Endothelial cell of umbilical vein (primary cell): ENCODE measurements around the gene TMCC3. TPM values are rescaled to one million over a fixed set of nuclear protein-coding genes. Genes with fewer than 3 reads are reported as not detected.

Experiments used
- BruUV-seq: library from RNA; stranded (reverse); fragments of 400-500 nt; replicated peaks from 2 replicates; lab custom pipeline; 2021; lab: Mats Ljungman, UMichigan
- CTCF ChIA-PET: fragments of 300-600, 350-600 bp; sonication (Branson Sonifier 250); formaldehyde crosslinking; loops from one replicate; lab custom pipeline; 2021; ENCODE audit warnings: antibody characterized with exemption, inconsistent platforms; lab: Charles Lee
- POLR2A ChIA-PET: fragments of 300-600, 350-600 bp; sonication (Branson Sonifier 250); formaldehyde crosslinking; loops from one replicate; lab custom pipeline; 2021; ENCODE audit warnings: antibody characterized with exemption, inconsistent platforms; lab: Charles Lee
- DNase-seq: peaks from one replicate; pipeline ENCODE4 v3.0.0-alpha.2; 2011; ENCODE audit warnings: low read depth, low spot score
- FAIRE-seq: peaks from 2 replicates; lab custom pipeline; 2011; peaks lifted over from hg19 to GRCh38; lab: Jason Lieb, UNC
- H2AFZ ChIP-seq: 2 replicates; pipeline ENCODE4 v1.6.0; 2012; ENCODE audit warnings: low read depth, low read length, control low read depth, inconsistent platforms
- H3K27ac ChIP-seq: 2 replicates; pipeline ENCODE4 v1.5.1; 2011; ENCODE audit warnings: low read depth, mild to moderate bottlenecking, control low read depth, low read length, moderate library complexity; ENCODE audit not compliant: insufficient read depth
- H3K27me3 ChIP-seq, 2 experiments: 2 replicates each; pipeline versions ENCODE4 v1.6.0 to v1.6.1; 2011; ENCODE audit warnings: low read length in 2 of 2, mixed read lengths in 1 of 2; ENCODE audit not compliant: control insufficient read depth in 2 of 2, insufficient read depth in 2 of 2
- H3K36me3 ChIP-seq, 2 experiments: 2 replicates in 1 of 2; 3 replicates in 1 of 2; pipeline ENCODE4 v1.5.1; 2011; ENCODE audit warnings: low read length in 2 of 2, mild to moderate bottlenecking in 1 of 2, moderate library complexity in 1 of 2; ENCODE audit not compliant: control insufficient read depth in 2 of 2, insufficient read depth in 2 of 2; ENCODE audit errors: extremely low read depth in 1 of 2
- H3K4me1 ChIP-seq: 3 replicates; pipeline ENCODE4 v1.5.1; 2011; ENCODE audit warnings: mild to moderate bottlenecking, low read length; ENCODE audit not compliant: control insufficient read depth, insufficient read depth; ENCODE audit errors: extremely low read depth
- H3K4me2 ChIP-seq: 2 replicates; pipeline ENCODE4 v1.6.1; 2011; ENCODE audit warnings: low read length, control low read depth, mixed read lengths; ENCODE audit not compliant: insufficient read depth
- H3K4me3 ChIP-seq, 3 experiments: fragments of 200-600 bp in 1 of 3; sonication (generic), shearing (Covaris generic) in 1 of 3; replicated peaks in 1 of 3; 2 replicates each; pipeline ENCODE4 v1.5.1; 2011 to 2016; ENCODE audit warnings: control low read depth in 3 of 3, low read length in 3 of 3, mild to moderate bottlenecking in 2 of 3, inconsistent platforms in 1 of 3, low read depth in 1 of 3, moderate library complexity in 1 of 3; ENCODE audit not compliant: insufficient read depth in 1 of 3
- H3K79me2 ChIP-seq: 2 replicates; pipeline ENCODE4 v1.6.0; 2012; ENCODE audit warnings: low read length, inconsistent platforms; ENCODE audit not compliant: control insufficient read depth, insufficient read depth
- H3K9ac ChIP-seq: replicated peaks from 2 replicates; pipeline ENCODE3; 2011; ENCODE audit warnings: low read length, control low read depth; ENCODE audit not compliant: insufficient read depth; ENCODE audit errors: extremely low read depth
- H3K9me1 ChIP-seq: replicated peaks from 3 replicates; pipeline ENCODE4 v1.6.0; 2011; ENCODE audit warnings: mild to moderate bottlenecking, low read length; ENCODE audit not compliant: control insufficient read depth, insufficient read depth; ENCODE audit errors: extremely low read depth
- H3K9me3 ChIP-seq: replicated peaks from 2 replicates; pipeline ENCODE4 v1.5.1; 2012; ENCODE audit warnings: low read length, inconsistent platforms; ENCODE audit not compliant: control insufficient read depth, insufficient read depth
- H4K20me1 ChIP-seq: replicated peaks from 2 replicates; pipeline ENCODE3; 2011; ENCODE audit warnings: mild to moderate bottlenecking, low read length; ENCODE audit not compliant: control insufficient read depth, insufficient read depth; ENCODE audit errors: extremely low read depth
- EZH2 ChIP-seq: IDR thresholded peaks from 2 replicates; pipeline ENCODE4 v1.6.1; 2012; ENCODE audit warnings: borderline replicate concordance, low read depth, mild to moderate bottlenecking, moderate library complexity, low read length, inconsistent platforms; ENCODE audit not compliant: severe bottlenecking
- FOS ChIP-seq: IDR thresholded peaks from 2 replicates; pipeline ENCODE4 v1.6.1; 2011; ENCODE audit warnings: mild to moderate bottlenecking, low read length, moderate library complexity, borderline replicate concordance; ENCODE audit not compliant: insufficient read depth
- GATA2 ChIP-seq: IDR thresholded peaks from 2 replicates; pipeline ENCODE4 v1.7.0; 2011; ENCODE audit warnings: low read depth, mild to moderate bottlenecking, moderate library complexity, mixed read lengths, low read length; ENCODE audit not compliant: insufficient read length, insufficient read depth
- JUN ChIP-seq: IDR thresholded peaks from 2 replicates; pipeline ENCODE4 v1.6.1; 2011; ENCODE audit warnings: borderline replicate concordance, low read depth; ENCODE audit not compliant: insufficient read length, insufficient read depth
- MYC ChIP-seq: IDR thresholded peaks from one replicate; pipeline ENCODE4 v1.6.1; 2011; ENCODE audit warnings: mild to moderate bottlenecking, low read depth, low read length
- POLR2A ChIP-seq: IDR thresholded peaks from 2 replicates; pipeline ENCODE4 v1.6.1; 2012; ENCODE audit warnings: low read depth, mild to moderate bottlenecking, control low read depth, low read length
- POLR2AphosphoS5 ChIP-seq: IDR thresholded peaks from 2 replicates; pipeline ENCODE4 v1.6.1; 2012; ENCODE audit warnings: low read depth, mild to moderate bottlenecking, control low read depth, low read length, moderate library complexity; ENCODE audit not compliant: insufficient read depth
- dilution Hi-C: fragments of 300-500 bp; cut with MboI; formaldehyde crosslinking; loops from one replicate; pipeline ENCODE4 v1.15.0; 2019; ENCODE audit warnings: low sequenced_read_pairs; ENCODE audit not compliant: extremely low pct_ligation_motif_present
- intact Hi-C: fragments of 100-400 bp; cut with micrococcal nuclease; formaldehyde crosslinking; loops from one replicate; pipeline ENCODE4 v1.10.0; 2022
- microRNA-seq: library from miRNA; unstranded; fragments of <30 nt; microRNA quantifications from one replicate; pipeline ENCODE4 v1.2.0, GENCODE V29; 2021; ENCODE audit warnings: borderline number of aligned reads, borderline replicate concordance
- polyA plus RNA-seq, 4 experiments: library from polyadenylated mRNA; depleted of rRNA in 3 of 4; stranded (reverse) in 3 of 4; unstranded in 1 of 4; fragments of >200 nt; gene quantifications; 2 replicates each; pipeline versions ENCODE4 v1.2.1 to v1.2.3, GENCODE V29; 2011 to 2012; ENCODE audit warnings: missing spikeins in 1 of 4
- small RNA-seq: library from RNA; depleted of rRNA; stranded (forward); fragments of <200 nt; gene quantifications from one replicate; pipeline ENCODE3, GENCODE V24; 2012; ENCODE audit warnings: low replicate concordance, low read depth; ENCODE audit not compliant: insufficient read depth, insufficient read length
- total RNA-seq: library from RNA; stranded (reverse); gene quantifications from 2 replicates; pipeline ENCODE4 v1.2.3, GENCODE V29; 2021
- TF ChIP-seq, protein P1 (sequence below): IDR thresholded peaks from 2 replicates; pipeline ENCODE4 v1.6.1; 2011; ENCODE audit not compliant: insufficient read depth, insufficient read length
- TF ChIP-seq, protein P2 (sequence below), 2 donors: IDR thresholded peaks; 1 replicate in 1 of 2; 2 replicates in 1 of 2; pipeline ENCODE4 v1.5.1; 2011; ENCODE audit warnings: low read length in 2 of 2, mild to moderate bottlenecking in 2 of 2, moderate library complexity in 2 of 2, control low read depth in 1 of 2, inconsistent platforms in 1 of 2, low read depth in 1 of 2; ENCODE audit not compliant: insufficient read depth in 1 of 2; ENCODE audit errors: extremely low read depth in 1 of 2

The TMCC3 gene
- total and polyA plus RNA-seq, 2 donors (not counting 3 experiments of a cell fraction or from before 2014, with no cell fraction given), result 13.5 to 30.4 TPM

DNA sequence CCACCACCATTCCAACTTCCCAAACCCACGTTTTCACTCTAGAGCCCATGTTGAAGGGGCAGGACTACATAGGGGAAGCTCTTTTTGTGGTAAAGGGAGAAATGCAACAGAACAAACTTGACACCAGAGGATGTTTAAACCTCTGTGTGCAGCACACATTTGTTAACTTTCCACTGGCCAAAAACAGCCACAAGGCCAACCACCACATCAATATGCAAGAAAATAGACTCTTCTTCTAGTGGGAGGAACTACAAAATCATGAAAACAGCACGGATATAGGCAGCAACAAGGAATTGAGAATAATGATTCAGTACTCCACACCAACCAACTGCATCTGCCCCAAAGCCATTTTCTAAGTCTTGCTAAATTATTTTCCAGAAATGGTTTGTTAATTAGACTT lies 124.4 kb downstream of the TMCC3 start:
- Histone ChIP-seq H3K27ac (no peak overlapping the region), H3K9me3 (no peaks in the 10 kb centered on the region), H3K36me3 (no peaks in the 10 kb centered on the region), H2AFZ (no peak overlapping the region), H3K4me2 (no peak overlapping the region), H4K20me1 (no peaks in the 10 kb centered on the region), H3K4me3 (no peak overlapping the region), H3K9ac (no peak overlapping the region), H3K27me3 (peaks cover 6 to 11% of the 10 kb centered on the region in 2 experiments), H3K9me1 (no peaks in the 10 kb centered on the region), H3K4me1 (no peaks in the 10 kb centered on the region), H3K79me2 (no peaks in the 10 kb centered on the region)
- no TSS peak for BruUV-seq
- CTCF ChIA-PET, result interaction anchor here (0.9 to 2.2 kb wide), 4 partner anchors 9 to 391 kb away, joined by 3 to 8 read pairs (median 4); no protein-coding TSS in a partner anchor
- DNase-seq, result no peak
- intact Hi-C loops, result no loop called here
- no peak for FAIRE-seq
- TF ChIP-seq JUN (no peak), POLR2A (no peak), POLR2AphosphoS5 (no peak), GATA2 (no peak), MYC (no peak), FOS (no peak), EZH2 (no peak)
- TF ChIP-seq, protein P1, sequence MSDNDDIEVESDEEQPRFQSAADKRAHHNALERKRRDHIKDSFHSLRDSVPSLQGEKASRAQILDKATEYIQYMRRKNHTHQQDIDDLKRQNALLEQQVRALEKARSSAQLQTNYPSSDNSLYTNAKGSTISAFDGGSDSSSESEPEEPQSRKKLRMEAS, result no peak
- TF ChIP-seq, protein P2, sequence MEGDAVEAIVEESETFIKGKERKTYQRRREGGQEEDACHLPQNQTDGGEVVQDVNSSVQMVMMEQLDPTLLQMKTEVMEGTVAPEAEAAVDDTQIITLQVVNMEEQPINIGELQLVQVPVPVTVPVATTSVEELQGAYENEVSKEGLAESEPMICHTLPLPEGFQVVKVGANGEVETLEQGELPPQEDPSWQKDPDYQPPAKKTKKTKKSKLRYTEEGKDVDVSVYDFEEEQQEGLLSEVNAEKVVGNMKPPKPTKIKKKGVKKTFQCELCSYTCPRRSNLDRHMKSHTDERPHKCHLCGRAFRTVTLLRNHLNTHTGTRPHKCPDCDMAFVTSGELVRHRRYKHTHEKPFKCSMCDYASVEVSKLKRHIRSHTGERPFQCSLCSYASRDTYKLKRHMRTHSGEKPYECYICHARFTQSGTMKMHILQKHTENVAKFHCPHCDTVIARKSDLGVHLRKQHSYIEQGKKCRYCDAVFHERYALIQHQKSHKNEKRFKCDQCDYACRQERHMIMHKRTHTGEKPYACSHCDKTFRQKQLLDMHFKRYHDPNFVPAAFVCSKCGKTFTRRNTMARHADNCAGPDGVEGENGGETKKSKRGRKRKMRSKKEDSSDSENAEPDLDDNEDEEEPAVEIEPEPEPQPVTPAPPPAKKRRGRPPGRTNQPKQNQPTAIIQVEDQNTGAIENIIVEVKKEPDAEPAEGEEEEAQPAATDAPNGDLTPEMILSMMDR (IDR thresholded peaks at IDR 0.05; ENCODE audit: extremely low read depth in 1 of 2, insufficient read depth in 1 of 2, low read depth in 1 of 2, low read length in 2 of 2), result no peak
- POLR2A ChIA-PET, result no interaction called here
- dilution Hi-C loops, result no loop called here

Small RNA genes within 50 kb of the gene (microRNA-seq; reads per million reads assigned to microRNA genes)
- not detected for gene MIR5700

Small RNA genes within 50 kb of the gene (small RNA-seq; reads per million reads assigned to genes)
- gene LSM3P2 (not detected), gene MIR5700 (not detected)

Other genes starting within 250 kb of the TMCC3 start
- gene CEP83, start 190.7 kb downstream of the TMCC3 start, total RNA-seq, result 15.3 and 15.8 TPM in 2 replicates
- gene CEP83, start 190.7 kb downstream of the TMCC3 start, polyA plus RNA-seq, result 2.5 and 2.9 TPM in 2 replicates